GM12865 (cell line): Measurements from ENCODE around the gene HVCN1.
"Not testable (repeated sequence)": the region's sequence is repeated elsewhere in the genome, so short reads cannot be mapped to it uniquely, and the experiment has no call there.

Source experiments
- DNase-seq: peaks from one replicate; pipeline ENCODE4 v3.0.0; 2010; ENCODE audit warnings: low read depth
- H3K4me3 ChIP-seq: 2 replicates; pipeline ENCODE4 v1.5.1; 2011; ENCODE audit warnings: mild to moderate bottlenecking, low read depth, low read length, control low read depth
- TF ChIP-seq, protein P1 (sequence below): IDR thresholded peaks from 2 replicates; pipeline ENCODE4 v1.5.1; 2011; ENCODE audit warnings: low read length, control low read depth, low read depth, inconsistent platforms; ENCODE audit not compliant: insufficient read depth; ENCODE audit errors: missing control alignments

HVCN1 gene

DNA sequence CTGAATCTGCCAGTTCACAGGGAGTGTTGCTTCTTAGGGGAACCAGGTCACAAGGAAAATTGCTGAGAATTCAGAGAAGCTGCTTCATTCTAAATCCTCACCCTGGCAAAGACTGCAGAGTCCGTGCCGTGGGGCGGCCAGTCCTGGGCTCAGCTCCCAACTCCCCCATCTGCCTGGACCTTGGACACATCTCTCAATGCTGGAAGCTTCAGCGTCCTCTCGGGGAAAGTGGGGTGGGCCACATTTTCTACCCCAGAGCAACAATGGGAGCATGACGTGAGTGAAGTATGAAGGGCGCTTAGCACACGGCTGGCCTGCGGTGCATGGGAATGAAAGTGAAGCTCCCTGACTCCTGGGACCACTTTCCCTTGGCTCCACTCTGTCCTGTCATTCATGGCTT lies 31.2 kb downstream of the HVCN1 start:
- no peak overlapping the region for H3K4me3 ChIP-seq
- TF ChIP-seq, protein P1, sequence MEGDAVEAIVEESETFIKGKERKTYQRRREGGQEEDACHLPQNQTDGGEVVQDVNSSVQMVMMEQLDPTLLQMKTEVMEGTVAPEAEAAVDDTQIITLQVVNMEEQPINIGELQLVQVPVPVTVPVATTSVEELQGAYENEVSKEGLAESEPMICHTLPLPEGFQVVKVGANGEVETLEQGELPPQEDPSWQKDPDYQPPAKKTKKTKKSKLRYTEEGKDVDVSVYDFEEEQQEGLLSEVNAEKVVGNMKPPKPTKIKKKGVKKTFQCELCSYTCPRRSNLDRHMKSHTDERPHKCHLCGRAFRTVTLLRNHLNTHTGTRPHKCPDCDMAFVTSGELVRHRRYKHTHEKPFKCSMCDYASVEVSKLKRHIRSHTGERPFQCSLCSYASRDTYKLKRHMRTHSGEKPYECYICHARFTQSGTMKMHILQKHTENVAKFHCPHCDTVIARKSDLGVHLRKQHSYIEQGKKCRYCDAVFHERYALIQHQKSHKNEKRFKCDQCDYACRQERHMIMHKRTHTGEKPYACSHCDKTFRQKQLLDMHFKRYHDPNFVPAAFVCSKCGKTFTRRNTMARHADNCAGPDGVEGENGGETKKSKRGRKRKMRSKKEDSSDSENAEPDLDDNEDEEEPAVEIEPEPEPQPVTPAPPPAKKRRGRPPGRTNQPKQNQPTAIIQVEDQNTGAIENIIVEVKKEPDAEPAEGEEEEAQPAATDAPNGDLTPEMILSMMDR = no peak
- DNase-seq = no peak

DNA sequence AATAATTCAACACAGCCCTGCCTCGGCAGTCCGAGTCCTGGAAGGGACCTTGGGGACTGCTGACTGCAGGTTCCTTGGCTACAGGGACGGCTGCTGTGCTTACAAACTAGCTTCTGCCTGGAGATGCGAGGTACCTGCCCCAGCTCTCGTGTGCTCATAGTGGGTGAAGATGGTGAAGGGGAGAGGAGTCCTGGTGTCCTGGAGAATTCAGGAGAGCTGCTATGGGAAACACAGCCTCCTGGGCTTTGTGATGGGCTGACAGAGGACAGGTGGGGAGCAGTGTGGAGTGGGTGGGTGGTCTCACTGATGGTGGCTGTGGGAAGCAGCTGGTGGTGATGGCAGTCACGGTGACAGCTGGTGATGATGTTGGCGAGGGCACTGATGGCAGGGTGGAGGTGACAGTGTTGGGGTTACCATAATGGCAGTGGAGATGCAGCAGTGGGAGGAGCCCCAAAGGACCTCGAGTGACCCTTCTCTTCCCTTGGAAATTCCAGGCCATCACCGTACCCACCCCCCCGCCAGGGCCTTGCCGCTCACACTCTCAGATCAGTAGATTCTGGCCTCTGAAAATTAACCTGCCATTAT lies 32.8 kb downstream of the HVCN1 start:
- TF ChIP-seq, protein P1 = no peak
- no peak overlapping the region for H3K4me3 ChIP-seq
- DNase-seq = no peak

DNA sequence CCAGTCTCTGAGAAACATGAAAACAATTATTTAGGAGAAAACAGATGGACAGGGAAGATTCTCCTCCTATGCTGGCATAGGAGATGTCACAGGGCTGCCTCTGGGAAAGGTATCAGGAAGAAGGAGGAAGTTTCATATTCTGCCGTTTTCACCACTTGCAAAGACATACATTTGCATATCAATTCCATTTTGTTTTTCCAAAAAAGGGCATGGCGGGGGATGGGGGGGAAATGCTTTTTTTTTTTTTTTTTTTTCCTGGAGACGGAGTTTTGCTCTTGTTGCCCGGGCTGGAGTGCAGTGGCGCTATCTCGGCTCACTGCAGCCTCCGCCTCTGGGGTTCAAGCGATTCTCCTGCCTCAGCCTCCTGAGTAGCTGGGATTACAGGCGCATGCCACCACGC lies 34.7 kb downstream of the HVCN1 start:
- not testable (repeated sequence) for DNase-seq, H3K4me3 ChIP-seq

DNA sequence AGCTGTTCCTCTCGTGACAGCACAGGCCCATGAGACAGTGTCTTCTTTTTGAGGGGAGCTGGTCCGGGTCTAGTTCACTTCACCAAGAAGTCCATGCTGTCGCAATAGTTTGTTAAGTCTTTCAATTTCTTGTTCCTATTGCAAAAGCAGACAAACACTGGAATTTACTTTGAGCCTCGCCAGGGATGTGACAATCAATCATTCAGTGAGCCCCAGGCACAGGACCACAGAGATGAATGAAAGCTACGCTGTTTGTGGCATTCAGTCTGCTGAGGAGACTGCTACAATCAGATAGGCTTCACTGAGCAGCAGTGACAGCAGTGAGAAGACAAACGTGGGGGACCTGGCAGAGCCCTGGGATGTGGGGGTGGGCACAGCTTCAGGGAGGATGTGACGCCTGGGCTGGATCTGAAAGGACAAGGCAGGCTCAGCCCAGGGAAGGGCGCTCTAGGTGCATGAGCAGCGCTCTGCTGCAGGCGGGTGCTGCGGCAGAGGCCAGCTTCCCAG lies 39.5 kb downstream of the HVCN1 start:
- TF ChIP-seq, protein P1 = no peak
- H3K4me3 ChIP-seq = no peak overlapping the region
- no peak for DNase-seq

DNA sequence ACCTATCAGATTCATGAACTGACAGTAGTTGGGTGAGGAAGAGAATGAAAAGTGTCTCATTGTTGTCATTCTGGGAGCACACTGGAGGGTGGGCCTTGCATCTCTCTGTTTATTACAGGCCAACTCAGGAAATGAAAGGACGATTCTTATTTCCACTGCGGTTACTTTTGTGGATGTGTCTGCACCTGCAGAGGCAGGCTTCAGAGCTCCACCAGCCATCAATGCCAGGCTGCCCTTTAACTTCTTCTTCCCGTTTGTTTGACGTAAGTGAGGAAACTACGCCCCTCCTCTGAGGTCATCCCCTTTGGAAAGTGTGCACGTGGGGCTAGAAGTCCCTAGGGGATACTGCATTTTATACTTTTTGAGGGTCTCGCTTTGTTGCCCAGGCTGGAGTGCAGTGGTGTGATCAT lies 41.3 kb downstream of the HVCN1 start:
- peak; percentile 61 for DNase-seq
- no peak overlapping the region for H3K4me3 ChIP-seq
- TF ChIP-seq, protein P1 = no peak

DNA sequence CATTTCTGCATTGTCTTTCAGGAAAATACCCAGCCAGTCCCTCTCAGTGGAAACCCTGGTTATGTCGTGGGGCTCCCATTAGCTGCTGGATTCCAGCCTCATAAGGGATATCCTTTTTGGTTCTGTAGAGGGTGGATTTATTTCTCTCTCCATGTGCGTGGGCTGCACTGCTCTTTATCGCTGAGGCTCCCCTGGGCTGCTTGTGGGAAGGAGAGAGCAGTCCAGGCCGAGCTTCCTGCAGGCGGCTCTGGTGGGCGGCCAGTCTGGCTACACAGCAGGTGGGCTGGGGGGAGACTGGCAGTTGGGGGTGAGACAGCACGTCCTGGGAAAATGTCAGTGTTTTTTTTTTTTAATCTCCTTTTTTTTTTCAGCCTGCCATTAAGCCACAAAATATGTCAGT lies 47.4 kb downstream of the HVCN1 start:
- TF ChIP-seq, protein P1 = no peak
- DNase-seq = no peak
- no peak overlapping the region for H3K4me3 ChIP-seq

DNA sequence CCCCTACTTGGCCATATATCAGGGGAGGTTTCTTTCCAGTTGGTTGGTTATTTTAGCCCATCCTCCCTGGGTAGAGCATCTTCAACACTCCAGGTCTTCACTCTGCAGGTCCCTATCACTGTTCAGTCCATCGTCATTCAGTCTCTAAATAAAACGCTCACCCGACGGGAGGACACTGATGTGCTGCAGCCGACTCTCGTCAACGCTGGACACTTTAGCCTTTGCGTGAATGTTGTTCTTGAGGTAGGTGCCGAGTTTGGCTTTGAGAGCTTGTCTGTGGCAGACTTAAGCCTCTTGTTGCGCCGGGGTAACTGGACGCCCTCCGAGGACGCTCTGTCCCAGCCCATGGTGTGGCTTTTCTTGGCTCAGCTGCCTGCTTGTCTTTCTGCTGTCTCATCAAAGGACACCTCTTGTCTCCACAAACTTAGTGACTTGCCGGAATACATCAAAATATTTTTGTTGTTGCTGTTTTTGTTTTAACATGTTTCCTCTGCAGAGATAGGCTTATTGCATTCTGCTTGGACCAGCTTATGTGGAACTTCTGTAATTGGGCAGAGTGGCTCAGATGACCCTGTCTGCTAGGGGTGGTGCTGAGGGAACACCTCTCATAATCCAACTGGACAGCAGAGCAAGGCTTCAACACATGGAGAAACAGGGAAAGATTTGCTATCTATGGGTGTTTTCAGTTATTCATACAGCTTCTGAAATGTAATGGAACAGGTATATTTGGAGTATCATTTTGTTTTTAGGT lies 48.5 kb downstream of the HVCN1 start:
- DNase-seq = no peak
- TF ChIP-seq, protein P1 = no peak
- H3K4me3 ChIP-seq = no peak overlapping the region
